GM19240 (cell line): Measurements from ENCODE around the gene HAAO.

Source experiments
- DNase-seq: peaks from one replicate; pipeline ENCODE4 v3.0.0; 2011; ENCODE audit warnings: low spot score; ENCODE audit not compliant: insufficient read length

The HAAO gene

DNA sequence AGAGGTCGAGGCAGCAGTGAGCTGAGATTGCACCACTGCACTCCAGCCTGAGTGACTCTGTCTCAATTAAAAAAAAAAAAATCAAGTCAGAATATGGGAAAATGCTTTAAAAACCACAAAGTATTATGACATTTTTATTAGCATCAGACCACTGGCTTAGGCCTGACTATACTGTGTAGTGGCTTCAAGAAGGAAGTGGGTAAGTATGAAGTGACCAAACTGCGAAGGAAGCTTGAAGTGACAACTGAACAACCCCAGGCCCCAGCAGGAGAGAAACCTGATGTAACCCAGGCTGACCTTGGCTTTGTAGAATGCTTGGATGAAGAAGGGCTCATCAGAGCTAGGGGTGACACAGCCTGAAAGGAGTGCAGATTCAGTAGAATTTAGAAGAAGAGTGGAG, 21.4 kb upstream of the HAAO start:
- no peak for DNase-seq

DNA sequence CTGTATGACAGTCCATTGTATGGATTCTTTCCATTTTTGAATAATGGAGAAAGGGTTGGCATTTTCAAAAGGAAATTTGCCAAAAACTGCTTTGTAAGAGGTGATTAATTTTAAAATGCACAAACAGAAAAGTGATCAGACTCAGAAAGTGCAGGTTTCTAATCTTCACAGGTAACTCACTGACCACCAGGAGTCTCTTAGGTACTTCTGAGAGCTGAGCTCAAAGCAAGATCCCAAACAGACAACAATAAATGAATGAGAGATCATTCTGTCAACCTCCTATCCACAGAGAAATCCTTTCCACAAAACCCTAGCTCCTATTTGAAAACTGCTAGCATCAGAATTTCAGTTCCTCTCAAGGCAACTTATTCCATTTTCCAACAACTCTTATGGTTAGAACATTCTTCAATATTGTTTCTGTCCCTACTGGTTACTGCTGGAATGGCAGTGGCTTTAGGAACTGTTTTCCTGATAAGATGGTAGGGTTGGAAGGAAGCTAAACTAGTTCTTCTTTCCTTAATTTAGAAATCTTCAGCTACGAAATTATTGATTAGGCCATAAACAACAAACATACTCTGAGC, 20.6 kb upstream of the HAAO start:
- DNase-seq: no peak

- no peak for DNase-seq
Observed at GRCh38 chr2:42810971-42811811, 18.8 kb upstream of the HAAO start.

DNA sequence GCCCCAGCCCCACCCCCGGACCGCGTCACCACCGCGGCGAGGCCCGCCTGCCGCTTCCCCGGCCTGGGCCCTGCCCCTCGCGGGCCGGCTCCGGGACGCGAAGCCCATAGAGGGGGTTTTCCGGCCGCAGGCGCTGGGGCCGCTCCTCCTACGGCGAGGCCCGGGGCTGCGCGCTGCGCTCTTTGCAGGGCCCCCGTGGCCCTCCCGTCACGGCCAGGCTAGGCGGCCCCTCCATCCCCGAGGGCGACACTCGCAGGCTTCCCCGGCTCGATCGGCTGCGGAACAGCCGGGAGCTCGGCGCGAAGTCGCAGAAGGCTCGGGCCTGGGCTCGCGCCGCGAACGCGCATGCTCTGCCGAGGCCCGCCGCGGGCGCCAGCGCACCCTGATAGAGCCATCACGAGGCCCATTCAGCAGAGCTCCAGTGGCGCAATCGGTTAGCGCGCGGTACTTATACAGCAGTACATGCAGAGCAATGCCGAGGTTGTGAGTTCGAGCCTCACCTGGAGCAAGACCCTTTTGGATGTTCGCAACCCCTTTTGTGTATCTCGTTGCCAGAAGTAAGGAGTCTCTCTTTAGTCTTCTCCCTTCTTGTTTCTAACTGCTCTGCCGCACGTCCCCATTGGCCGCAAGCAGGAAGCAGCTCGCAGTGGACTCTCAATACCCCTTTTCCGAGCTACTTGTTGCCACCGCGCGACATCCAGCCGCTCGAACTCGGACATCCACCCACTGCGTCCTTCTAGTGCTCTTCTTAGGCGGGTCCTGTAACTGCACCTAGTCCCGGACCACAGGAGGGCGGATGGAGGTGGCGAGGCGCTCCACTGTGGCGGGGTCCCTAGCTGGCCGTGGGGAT, 18.0 kb upstream of the HAAO start:
- DNase-seq: no peak

DNA sequence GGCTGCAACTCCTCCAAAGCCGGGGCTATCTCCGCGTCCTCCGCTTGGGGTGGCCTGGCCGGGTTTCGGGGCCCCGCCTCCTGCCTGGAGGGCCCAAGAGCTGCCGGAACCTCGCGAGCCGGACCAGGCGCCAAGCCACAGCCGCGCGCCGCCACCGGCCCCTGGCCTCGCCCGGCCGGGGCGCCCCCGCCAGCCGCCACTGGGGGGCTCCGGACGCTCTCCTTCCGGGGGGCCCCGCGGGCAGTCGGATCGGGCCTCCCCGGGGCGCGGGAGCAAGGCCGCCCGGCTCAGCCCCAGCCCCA, 17.4 kb upstream of the HAAO start:
- DNase-seq: no peak

DNA sequence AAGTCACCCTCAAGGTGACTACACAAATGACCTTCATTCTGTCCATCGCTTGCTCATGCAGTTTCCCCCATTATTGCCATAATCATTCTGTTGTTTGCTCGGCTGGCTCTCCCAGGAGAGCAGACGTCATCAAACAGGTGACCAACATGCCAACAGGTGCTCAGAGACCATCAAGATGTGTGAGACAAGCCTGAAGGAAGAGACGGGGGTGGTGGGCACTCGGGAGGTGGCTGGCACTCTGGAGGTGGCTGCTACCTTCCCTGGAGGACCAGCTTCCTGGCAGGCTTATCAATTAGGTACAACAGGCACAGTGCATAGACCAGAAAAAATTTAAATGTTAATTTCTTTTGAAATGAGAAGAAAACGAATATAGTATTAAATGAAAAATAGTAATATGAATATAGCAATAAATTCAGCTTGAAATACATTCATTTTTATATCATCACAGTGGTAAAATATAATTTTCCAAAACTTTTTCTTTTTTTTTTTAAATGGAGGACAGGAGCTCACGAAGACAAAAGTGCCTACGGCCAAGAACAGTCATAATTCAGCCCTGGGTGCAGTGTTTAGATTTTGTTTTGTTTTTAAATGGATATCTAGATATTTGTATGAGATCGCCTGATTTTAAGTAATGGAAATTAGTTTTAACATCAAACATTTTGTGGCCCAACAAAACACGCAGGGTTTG, 16.9 kb upstream of the HAAO start:
- no peak for DNase-seq

DNA sequence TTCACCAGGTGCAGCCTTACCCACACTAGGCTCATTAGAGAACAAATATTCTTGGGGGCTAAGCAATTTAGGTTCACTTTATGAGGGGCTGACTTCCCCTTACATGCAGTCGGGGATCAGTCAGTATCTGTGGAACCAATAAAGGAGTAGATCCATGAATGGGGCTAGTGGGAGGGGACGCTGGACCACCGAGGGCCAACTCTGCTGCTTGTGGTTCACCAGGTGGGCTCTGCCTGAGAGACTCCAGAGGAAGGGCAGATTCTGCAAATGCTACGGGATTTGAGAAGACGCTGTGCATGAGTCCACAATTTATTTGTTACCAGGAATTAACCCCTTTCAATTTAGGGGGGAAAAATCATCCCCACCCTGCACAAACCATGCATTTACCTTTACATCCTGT, 15.9 kb upstream of the HAAO start:
- no peak for DNase-seq

- no peak for DNase-seq
Observed at GRCh38 chr2:42806786-42807185, 14.4 kb upstream of the HAAO start.

GRCh38 chr2:42804891-42805290, 12.5 kb upstream of the HAAO start:
- DNase-seq: no peak

DNA sequence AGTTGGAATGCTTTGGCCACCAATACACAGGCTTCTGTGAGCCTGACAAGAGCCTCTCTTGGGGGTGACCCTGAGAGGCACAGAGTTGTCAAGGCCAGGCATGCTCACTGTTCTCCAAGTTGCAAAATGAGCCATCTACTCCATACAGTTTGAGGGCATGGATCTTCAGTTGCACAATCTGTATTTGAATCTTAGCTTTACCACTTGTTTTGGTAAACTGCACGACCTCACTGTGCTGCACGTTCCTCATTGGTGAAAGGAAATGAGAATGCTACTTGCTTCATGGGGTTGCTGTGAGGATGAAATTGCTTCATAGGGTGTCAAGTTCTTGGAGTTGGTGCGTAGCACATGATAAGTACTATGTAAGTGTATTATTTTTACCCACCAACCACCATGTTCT, 12.0 kb upstream of the HAAO start:
- no peak for DNase-seq

DNA sequence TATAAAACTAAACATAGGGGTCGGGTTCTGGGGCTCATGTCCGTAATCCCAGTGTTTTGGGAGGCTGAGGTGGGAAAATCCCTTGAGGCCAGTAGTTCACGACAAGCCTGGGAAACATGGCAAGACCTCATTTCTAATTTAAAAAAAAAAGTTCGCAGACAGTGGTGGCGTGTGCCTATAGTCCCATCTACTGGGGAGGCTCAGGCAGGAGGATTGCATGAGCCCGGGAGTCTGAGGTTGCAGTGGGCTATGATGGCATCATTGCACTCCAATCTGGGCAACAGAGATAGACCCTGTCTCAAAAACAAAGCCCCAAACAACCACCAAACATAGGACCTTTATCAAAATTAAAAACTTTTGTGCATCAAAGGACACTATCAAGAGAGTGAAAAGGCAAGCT, 9.8 kb upstream of the HAAO start:
- no peak for DNase-seq

- no peak for DNase-seq
Observed at GRCh38 chr2:42801381-42801780, 9.0 kb upstream of the HAAO start.

DNA sequence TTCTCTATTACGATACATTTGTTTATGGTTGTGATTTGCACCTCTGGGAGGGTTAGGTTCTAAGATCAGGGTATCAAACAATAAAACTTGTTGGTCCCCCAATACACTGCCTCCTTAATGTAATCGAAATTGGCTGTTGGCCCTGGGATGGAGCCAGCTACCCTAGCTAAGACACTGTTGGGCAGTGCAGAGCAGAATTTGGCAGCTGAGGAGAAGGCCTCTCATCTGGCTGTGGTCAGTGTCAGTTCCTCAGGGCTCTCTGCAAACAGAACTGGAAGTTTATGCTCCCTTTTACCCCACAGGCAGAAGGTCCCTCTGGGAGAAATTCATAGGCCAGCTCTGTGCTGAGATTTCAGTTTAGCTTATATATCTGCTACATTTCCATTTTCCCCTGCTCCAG, 8.6 kb upstream of the HAAO start:
- no peak for DNase-seq

DNA sequence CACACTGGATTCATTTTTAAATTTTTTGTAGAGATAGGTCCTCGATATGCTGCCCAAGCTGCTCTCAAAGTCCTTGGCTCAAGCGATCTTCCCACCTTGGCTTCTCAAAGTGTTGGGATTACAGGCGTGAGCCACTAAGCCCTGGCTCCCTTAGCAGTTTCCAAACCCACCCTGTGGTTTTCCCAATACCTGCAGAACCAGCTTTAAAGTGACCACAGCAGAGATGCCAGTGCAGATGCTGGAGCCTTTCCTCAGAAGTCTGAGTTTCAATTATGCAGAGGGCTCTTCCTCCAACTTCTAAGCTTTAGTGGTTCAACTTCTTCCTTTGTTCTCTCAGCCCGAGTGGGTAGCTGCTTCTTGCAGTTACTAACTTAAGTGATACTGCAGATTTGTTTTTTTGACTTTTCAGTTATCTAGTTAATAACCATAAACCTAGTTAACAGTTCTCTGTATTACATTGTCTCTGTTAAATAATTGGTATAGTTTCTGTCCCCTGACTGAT, 8.1 kb upstream of the HAAO start:
- no peak for DNase-seq

- no peak for DNase-seq
Observed at GRCh38 chr2:42799881-42800280, 7.5 kb upstream of the HAAO start.

DNA sequence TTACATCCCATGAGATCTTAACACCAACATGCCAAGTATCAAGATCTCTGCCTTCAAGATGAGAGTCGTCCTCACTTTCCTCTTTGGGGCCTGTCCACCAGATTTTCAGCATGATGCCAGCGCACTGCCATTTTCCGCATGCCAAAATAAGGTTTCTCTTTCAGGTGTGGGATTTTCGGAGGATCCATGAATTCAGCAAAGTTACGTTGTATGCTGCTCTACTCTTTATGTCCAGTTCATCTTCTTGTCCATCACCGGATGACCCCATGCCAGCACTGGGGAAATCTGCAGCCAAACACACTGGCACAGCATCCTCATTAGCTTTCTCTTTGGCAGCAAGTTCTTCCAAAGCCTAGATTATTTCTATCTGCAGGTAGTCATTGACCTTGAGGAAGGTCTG, 4.9 kb upstream of the HAAO start:
- DNase-seq: no peak

DNA sequence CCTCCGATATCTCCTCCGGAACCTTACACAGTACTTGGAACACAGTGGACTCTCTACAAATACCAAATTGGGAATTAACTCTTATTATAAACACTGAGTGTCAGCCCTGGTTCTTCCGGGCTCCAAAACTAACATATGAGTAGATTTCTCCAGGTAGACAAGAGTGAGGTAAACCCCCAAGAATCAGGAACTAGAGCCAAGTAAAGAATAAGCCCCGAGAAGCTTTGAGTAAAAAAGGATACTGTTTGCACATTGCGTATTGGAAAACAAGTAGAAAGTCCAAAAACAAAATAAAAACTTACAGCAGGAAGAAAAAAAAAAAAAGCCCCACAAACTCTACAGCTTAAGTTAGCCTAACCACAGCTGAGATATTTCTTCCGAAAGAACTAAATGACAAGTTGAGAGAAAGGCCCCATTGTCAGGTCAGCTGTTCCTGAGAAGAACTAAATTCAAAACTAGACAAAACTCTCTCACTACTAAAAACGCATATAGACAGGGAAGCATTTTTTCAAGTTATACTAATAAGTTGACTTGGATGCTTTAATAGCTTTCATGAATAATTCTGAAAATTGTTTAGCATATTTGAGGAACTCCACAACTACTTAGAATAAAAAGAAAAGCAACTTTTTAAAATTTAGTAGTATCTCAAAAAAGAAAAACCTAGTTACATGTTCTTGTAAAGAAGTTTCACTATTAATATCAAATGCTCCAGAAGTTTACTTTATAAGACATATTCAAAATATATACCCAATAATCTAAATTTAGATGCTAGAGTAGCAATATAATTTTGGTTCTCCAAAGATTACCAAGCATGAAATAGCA, 4.3 kb upstream of the HAAO start:
- no peak for DNase-seq

- DNase-seq: no peak
Observed at GRCh38 chr2:42795841-42796301, 3.5 kb upstream of the HAAO start.

DNA sequence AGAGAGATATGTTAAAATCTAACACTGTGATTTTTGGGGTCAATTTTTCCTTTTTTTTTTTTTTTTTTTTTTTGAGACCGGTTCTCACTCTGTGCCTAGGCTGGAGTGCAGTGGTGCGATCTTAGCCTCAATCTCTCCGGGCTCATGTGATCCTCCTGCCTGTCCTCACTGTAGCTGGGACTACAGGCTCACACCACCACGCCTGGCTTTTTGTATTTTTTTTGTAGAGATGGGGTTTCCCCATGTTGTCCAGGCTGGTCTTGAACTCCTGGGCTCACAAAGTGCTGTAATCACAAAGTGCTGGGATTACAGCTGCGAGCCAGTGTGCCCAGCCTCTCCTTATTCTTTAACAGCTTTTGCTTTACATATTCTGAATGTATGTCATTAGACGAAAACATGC, 2.9 kb upstream of the HAAO start:
- no peak for DNase-seq

DNA sequence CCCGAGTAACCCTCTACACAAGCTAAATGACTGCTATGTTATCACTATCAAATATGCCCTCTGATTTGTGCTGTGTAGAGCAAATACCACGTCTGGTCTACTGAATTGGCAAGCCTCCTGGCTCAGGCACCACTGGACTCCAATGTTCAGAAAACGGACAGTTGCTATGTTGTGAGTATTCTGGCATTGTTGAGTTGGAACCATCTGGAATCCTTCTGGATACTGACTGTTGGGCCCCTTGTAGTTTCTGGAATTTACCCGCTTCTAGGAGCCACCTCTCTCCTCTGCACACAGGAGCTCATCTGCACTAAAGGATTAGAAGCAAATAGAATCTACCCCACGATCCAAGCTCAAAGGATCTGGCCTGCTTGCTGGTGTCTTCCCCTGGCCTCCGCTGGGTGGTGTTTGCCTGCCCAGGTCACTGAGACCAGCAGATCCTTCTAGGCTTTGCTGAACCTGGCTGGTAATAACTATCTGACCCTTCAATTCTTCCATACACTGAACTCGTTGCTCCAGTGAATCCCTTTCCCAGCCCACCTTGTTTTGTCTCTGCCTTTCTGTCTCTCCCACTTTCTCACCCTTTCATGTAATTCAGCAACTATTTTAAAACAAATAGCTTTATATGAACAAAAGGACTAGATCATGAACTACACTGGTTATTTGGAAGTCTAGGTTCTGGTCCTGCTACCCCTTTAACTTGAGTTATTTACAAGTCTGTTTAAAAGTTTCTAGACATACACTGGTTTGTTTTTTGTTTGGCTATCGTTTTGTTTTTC, 2.1 kb upstream of the HAAO start:
- no peak for DNase-seq
